GM12872 (cell line): ENCODE results near the gene PRELID2.

Experiments used
- CTCF ChIP-seq: IDR thresholded peaks from 3 replicates; pipeline ENCODE4 v1.5.1; 2011; ENCODE audit warnings: low read depth, mild to moderate bottlenecking, low read length, moderate library complexity; ENCODE audit not compliant: insufficient read depth

PRELID2 gene

GRCh38 chr5:145834917-145835847 lies at the start of gene PRELID2:
PRELID2 (minus strand) TSS chr5:145835342; CDS start chr5:145835251, 91 bp downstream.
- TF ChIP-seq CTCF = no peak

- TF ChIP-seq CTCF = no peak
Measured at GRCh38 chr5:145874765-145875164, 39.6 kb upstream of the PRELID2 start.

- no peak for TF ChIP-seq CTCF
Measured at GRCh38 chr5:145872914-145873313, 37.8 kb upstream of the PRELID2 start, which contains the start of gene GRXCR2. GRXCR2 (minus strand) TSS chr5:145873014; CDS start chr5:145872968, 46 bp downstream.

GRCh38 chr5:145872486-145872885 lies 37.3 kb upstream of the PRELID2 start:
- no peak for TF ChIP-seq CTCF

GRCh38 chr5:145869753-145870152 lies 34.6 kb upstream of the PRELID2 start:
- TF ChIP-seq CTCF = no peak

- TF ChIP-seq CTCF = no peak
Measured at GRCh38 chr5:145867806-145868205, 32.7 kb upstream of the PRELID2 start.

GRCh38 chr5:145863003-145863402 lies 27.9 kb upstream of the PRELID2 start:
- TF ChIP-seq CTCF = no peak
